Prostate gland (tissue), 2 donors: ENCODE data around the gene B4GALNT4. TPM values are rescaled to one million over a fixed set of nuclear protein-coding genes. Genes with fewer than 3 reads are reported as not detected.
"Not testable (repeated sequence)": the region's sequence is repeated elsewhere in the genome, so short reads cannot be mapped to it uniquely, and the experiment has no call there.

Experiments
- DNase-seq: peaks from one replicate; pipeline ENCODE4 v3.0.0-alpha.2; 2019; ENCODE audit warnings: low spot score
- H3K27ac ChIP-seq, 2 donors: fragments of 200-600 bp; sonication (generic); 2 replicates each; pipeline ENCODE4 v1.5.1; 2017 to 2019
- H3K27me3 ChIP-seq: fragments of 200-600 bp; sonication (generic); replicated peaks from 2 replicates; pipeline ENCODE4 v1.5.1; 2019; ENCODE audit not compliant: insufficient read depth
- H3K36me3 ChIP-seq, 2 donors: fragments of 200-600 bp; sonication (generic); 1 replicate in 1 of 2; 2 replicates in 1 of 2; pipeline versions ENCODE4 v1.5.1 to v1.8.1; 2017 to 2019
- H3K4me1 ChIP-seq: fragments of 200-600 bp; sonication (generic); replicated peaks from 2 replicates; pipeline ENCODE4 v1.5.1; 2019
- H3K4me3 ChIP-seq, 2 donors: fragments of 200-600 bp; sonication (generic); 2 replicates each; pipeline ENCODE4 v1.5.1; 2017 to 2019
- H3K9me3 ChIP-seq: fragments of 200-600 bp; sonication (generic); 2 replicates; pipeline ENCODE4 v1.5.1; 2017
- POLR2A ChIP-seq: fragments of 450-650 bp; IDR thresholded peaks from one replicate; pipeline ENCODE4 v1.6.1; 2016; ENCODE audit warnings: antibody characterized with exemption, mild to moderate bottlenecking
- POLR2AphosphoS5 ChIP-seq: sonication (generic); formaldehyde crosslinking; IDR thresholded peaks from one replicate; pipeline ENCODE4 v1.6.1; 2017; ENCODE audit warnings: antibody characterized with exemption
- WGBS: methylation state at CpG from one replicate; pipeline ENCODE4 v1.1.5; 2018; 5-methylcytosine and 5-hydroxymethylcytosine counted together
- intact Hi-C: fragments of 100-400 bp; cut with DNase I; formaldehyde crosslinking; loops from one replicate; pipeline ENCODE4 v1.14.2; 2022
- total RNA-seq, 2 donors: library from RNA; depleted of rRNA; stranded (reverse); fragments of >200 nt; gene quantifications; one replicate each; pipeline ENCODE4 v1.1.0, GENCODE V29; 2016
- TF ChIP-seq, protein P1 (sequence below), 4 experiments: fragments of 200-600 bp in 2 of 4; fragments of 450-650 bp in 2 of 4; sonication (generic) in 2 of 4; IDR thresholded peaks; 1 replicate in 3 of 4; 2 replicates in 1 of 4; pipeline ENCODE4 v1.5.1; 2016 to 2019; ENCODE audit warnings: antibody characterized with exemption in 4 of 4, mild to moderate bottlenecking in 2 of 4, moderate library complexity in 2 of 4

Gene B4GALNT4
- total RNA-seq, 2 donors from 2014 or later: 5.8 to 14.2 TPM

DNA sequence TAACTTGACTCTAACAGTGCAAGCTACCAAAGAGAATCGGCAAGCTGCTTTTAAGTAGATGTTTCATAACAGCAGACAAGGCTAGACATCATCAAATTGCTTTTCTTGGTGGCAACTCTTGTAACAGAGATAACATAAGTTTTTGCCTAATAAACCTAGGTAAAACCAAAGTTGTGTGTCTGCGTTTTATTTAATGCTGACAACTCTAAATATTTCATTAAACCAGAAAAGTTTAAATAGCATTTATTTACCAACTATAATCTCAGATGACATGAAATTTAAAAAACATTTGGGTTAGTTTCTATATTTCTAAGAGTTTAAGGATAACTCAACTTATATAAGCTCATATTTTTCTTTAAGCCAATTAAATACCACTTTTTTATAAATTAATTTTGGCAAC is 29.3 kb upstream of the B4GALNT4 start:
- no peaks in the 10 kb centered on the region for H3K9me3 ChIP-seq
- no peak overlapping the region for H3K27ac ChIP-seq
- H3K4me1 ChIP-seq: no peaks in the 10 kb centered on the region
- TF ChIP-seq, protein P1, sequence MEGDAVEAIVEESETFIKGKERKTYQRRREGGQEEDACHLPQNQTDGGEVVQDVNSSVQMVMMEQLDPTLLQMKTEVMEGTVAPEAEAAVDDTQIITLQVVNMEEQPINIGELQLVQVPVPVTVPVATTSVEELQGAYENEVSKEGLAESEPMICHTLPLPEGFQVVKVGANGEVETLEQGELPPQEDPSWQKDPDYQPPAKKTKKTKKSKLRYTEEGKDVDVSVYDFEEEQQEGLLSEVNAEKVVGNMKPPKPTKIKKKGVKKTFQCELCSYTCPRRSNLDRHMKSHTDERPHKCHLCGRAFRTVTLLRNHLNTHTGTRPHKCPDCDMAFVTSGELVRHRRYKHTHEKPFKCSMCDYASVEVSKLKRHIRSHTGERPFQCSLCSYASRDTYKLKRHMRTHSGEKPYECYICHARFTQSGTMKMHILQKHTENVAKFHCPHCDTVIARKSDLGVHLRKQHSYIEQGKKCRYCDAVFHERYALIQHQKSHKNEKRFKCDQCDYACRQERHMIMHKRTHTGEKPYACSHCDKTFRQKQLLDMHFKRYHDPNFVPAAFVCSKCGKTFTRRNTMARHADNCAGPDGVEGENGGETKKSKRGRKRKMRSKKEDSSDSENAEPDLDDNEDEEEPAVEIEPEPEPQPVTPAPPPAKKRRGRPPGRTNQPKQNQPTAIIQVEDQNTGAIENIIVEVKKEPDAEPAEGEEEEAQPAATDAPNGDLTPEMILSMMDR (IDR thresholded peaks at IDR 0.05): no peak
- no peak for TF ChIP-seq POLR2A
- TF ChIP-seq POLR2AphosphoS5: no peak
- WGBS: 93% methylated on average over 2 of the region's 2 CpGs
- no peaks in the 10 kb centered on the region for H3K27me3 ChIP-seq
- H3K4me3 ChIP-seq: no peak overlapping the region
- DNase-seq: no peak
- H3K36me3 ChIP-seq: no peaks in the 10 kb centered on the region
- intact Hi-C loops: no loop called here

DNA sequence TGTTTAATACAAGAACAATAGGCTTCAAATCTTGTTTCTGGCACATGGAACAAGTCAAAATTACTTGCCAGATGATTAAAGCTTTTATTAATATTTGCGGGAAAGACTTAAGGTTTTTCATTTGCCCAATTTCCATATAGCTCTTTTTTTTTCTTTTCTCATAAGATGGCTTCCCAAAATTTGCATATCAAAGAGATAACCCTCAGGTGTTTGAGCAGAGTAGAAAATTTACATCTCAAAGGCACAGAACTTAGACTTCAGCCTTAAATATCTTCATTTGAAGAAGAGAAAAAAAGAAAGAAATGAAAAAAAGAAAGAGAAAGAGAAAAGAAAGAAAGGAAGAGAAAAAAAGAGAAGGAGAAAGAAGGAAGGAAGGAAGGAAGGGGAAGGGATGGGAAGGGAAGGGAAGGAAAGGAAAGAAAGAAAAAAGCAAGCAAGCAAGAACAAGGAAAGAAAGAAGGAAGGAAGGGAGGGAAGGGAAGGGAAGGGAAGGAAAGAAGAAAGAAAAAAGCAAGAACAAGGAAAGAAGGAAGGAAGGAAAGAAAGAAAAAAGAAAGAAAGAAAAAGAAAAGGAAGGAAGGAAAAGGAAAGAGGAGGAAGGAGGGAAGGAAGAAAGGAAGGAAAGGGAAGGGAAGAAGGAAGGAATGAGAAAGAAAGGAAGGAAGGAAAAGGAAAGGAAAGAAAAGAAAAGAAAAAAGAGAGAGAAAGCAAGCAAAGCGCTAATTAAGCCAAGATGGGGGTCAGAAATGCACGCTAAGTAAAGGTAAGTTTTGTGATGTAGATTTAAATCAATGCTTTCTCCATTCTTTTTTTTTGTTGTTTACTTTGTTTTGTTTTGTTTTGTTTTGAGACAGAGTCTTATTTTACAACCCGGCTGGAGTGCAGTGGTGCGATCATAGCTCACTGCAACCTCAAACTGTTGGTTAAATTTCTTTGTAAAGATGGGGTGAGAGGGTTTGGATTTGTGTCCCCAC is 28.5 kb upstream of the B4GALNT4 start:
- H3K9me3 ChIP-seq: no peaks in the 10 kb centered on the region
- TF ChIP-seq POLR2A (no peak), POLR2AphosphoS5 (no peak)
- TF ChIP-seq, protein P1 (IDR thresholded peaks at IDR 0.05): no peak
- no peak overlapping the region for H3K4me3 ChIP-seq
- DNase-seq: no peak
- 74% methylated on average over 4 of the region's 5 CpGs for WGBS
- H3K27ac ChIP-seq: no peak overlapping the region
- no peaks in the 10 kb centered on the region for H3K4me1 ChIP-seq
- no peaks in the 10 kb centered on the region for H3K36me3 ChIP-seq
- intact Hi-C loops: no loop called here
- no peaks in the 10 kb centered on the region for H3K27me3 ChIP-seq

DNA sequence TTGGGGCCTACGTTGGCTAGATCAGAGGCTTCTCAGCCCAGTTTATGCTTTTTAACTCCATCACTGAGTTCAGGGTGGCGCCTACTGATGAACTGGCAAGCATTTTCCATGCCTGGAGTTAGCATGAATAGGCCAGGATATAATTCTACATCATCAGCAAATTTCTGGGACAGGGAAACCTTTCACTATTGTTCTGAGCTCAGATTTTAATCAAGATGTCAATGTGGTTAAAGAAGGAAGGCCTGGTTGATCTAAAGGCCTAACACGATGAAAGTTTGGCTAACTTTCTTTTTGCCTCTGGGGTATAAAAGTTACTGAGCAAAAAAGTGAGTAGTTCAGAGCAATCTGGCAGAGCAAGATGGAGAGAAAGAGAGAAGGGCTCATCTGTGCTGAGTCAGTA is 27.0 kb upstream of the B4GALNT4 start:
- Histone ChIP-seq H3K36me3 (no peaks in the 10 kb centered on the region), H3K9me3 (no peaks in the 10 kb centered on the region), H3K4me1 (no peaks in the 10 kb centered on the region), H3K27me3 (no peaks in the 10 kb centered on the region), H3K4me3 (no peak overlapping the region), H3K27ac (no peak overlapping the region)
- WGBS: 45% methylated on average over 3 of the region's 3 CpGs
- TF ChIP-seq, protein P1 (IDR thresholded peaks at IDR 0.05): no peak
- TF ChIP-seq POLR2A: no peak
- TF ChIP-seq POLR2AphosphoS5: no peak
- DNase-seq: no peak
- intact Hi-C loops: no loop called here

DNA sequence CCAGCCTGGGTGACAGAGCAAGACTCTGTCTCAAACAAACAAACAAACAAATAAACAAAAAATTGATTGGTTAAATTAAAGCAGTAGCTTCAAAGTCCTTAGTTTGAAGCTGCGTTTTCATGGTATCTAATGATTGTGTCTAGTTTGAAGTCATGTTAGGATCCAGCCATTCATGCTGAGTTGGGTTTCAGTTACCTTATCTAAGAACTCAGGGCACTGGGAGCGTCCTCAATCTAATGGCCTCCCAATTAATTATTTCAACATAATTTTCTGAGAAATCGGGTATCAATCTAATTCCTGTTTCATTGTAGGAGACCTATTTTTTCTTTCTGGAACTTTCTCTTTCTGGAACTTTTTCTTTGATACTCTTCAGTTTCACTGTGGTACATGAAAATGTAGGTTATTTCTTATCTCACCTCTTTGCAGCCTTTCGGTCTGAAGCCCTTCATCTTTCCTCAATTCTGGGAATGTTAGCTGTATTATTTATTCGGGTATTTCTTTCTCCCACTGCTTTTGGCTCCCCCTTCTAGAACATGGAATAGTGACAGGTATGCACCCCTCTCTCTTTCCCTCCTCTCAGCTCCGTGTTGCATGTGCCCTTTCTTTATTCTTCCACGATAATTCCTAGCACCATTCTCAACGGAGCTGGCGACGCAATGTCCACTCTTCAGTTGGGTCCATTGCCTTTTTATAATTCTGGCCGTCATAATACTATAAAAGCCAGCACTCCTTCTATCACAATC is 24.3 kb upstream of the B4GALNT4 start:
- DNase-seq: no peak
- intact Hi-C loops: no loop called here
- Histone ChIP-seq H3K9me3 (no peaks in the 10 kb centered on the region), H3K4me1 (no peaks in the 10 kb centered on the region), H3K27me3 (no peaks in the 10 kb centered on the region), H3K36me3 (no peaks in the 10 kb centered on the region), H3K4me3 (no peak overlapping the region), H3K27ac (no peak overlapping the region)
- TF ChIP-seq POLR2A: no peak
- WGBS: 96% methylated on average over 11 of the region's 11 CpGs

DNA sequence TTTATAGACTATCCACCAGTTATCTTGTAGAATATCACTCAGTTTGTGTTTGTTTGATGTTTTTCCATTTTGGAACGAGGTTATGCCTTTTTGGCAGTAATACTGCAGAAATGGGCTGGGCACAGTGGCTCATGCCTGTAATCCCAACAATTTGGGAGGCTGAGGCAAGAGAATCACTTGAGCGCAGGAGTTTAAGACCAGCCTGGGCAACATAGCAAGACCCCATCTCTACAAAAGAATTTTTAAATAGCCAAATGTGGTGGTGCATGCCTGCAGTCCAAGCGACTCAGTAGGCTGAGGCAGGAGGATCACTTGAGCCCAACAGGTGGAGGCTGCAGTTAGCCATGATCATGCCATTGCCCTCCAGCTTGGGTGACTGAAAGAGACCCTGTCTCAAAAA is 22.8 kb upstream of the B4GALNT4 start:
- H3K9me3 ChIP-seq: no peaks in the 10 kb centered on the region
- H3K4me1 ChIP-seq: no peaks in the 10 kb centered on the region
- H3K27me3 ChIP-seq: no peaks in the 10 kb centered on the region
- TF ChIP-seq POLR2AphosphoS5 (no peak), POLR2A (no peak)
- TF ChIP-seq, protein P1 (IDR thresholded peaks at IDR 0.05): no peak
- intact Hi-C loops: no loop called here
- no peak overlapping the region for H3K27ac ChIP-seq
- no peaks in the 10 kb centered on the region for H3K36me3 ChIP-seq
- WGBS: 67% methylated on average over 3 of the region's 3 CpGs
- no peak for DNase-seq
- no peak overlapping the region for H3K4me3 ChIP-seq

DNA sequence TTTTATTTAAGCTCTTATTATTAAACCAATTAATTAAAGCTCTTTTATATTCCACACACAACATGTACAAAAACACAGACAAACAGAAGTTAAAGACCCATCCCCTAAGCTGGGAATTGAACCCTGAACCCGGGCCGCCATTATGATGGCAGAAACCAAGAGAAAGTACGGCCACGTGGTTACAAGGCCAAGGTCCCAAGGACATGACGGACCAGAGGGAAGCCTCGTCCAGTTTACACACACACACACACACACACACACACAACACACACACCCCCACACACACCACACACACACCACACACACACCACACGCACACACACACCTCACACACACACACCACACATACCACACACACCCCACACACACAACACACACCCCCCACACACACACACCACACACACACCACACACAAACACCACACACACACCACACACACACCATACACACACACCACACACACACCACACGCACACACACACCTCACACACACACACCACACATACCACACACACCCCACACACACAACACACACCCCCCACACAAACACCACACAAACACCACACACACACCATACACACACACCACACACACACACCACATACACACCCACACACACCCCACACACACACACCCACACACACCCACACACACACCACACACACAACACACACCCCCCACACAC is 19.9 kb upstream of the B4GALNT4 start:
- DNase-seq, H3K27me3 ChIP-seq, intact Hi-C loops, H3K4me3 ChIP-seq, H3K36me3 ChIP-seq, H3K27ac ChIP-seq, H3K9me3 ChIP-seq, H3K4me1 ChIP-seq: not testable (repeated sequence)
- 90% methylated on average over 8 of the region's 8 CpGs for WGBS

DNA sequence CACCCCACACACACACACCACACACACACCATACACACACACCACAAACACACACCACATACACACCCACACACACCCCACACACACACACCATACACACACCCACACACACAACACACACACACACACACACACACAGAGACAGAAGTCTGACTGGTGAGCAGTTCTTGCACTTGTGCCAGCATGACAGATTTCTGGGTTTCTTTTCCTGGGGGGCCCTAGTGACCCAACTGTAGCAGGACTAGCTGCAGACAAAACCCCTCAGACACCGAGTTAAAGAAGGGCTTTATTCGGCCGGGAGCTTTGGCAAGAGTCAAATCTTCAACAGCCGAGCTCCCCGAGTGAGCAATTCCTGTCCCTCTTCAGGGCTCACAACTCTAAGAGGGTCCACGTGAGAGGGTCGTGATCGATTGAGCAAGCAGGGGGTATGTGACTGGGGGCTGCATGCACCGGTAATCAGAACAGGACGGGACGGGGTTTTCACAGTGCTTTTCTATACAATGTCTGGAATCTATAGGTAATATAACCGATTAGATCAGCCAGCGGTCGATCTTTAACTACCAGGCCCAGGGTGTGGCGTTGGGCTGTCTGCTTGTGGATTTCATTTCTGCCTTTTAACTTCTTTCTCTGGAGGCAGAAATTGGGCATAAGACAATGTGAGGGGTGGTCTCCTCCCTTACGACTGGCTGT is 19.1 kb upstream of the B4GALNT4 start:
- not testable (repeated sequence) for DNase-seq, H3K4me1 ChIP-seq
- peak overlapping the region; percentile 54 to 65 for H3K27ac ChIP-seq

More for the DNA sequence above, 19.1 kb upstream of the B4GALNT4 start:
- H3K36me3 ChIP-seq, intact Hi-C loops, H3K9me3 ChIP-seq, H3K27me3 ChIP-seq, H3K4me3 ChIP-seq: not testable (repeated sequence)
- 45% methylated on average over 16 of the region's 16 CpGs for WGBS
